HEK293 (cell line): ENCODE data around the gene DNAH8.

Experiments used
- CTCF ChIA-PET: fragments of 350-600 bp; formaldehyde crosslinking; extraction: SDS; loops from one replicate; lab custom pipeline; 2021; ENCODE audit warnings: antibody characterized with exemption; lab: Yijun Ruan, JAX
- POLR2A ChIA-PET: fragments of 300-600 bp; formaldehyde crosslinking; extraction: SDS; loops from one replicate; lab custom pipeline; 2020; ENCODE audit warnings: antibody characterized with exemption, inconsistent platforms; lab: Yijun Ruan, JAX
- H3K27ac ChIP-seq: fragments of 200-500 bp; sonication (Bioruptor generic); 2 replicates; pipeline ENCODE4 v1.5.1; 2014; ENCODE audit warnings: low read depth, low read length, control low read depth, inconsistent platforms; ENCODE audit errors: extremely low read depth
- H3K36me3 ChIP-seq, 2 experiments: fragments of 200-500 bp in 1 of 2; sonication (Bioruptor generic) in 1 of 2; 1 replicate in 1 of 2; 2 replicates in 1 of 2; pipeline ENCODE4 v1.5.1; 2014 to 2017; ENCODE audit warnings: inconsistent platforms in 2 of 2, low read length in 2 of 2; ENCODE audit not compliant: control insufficient read depth in 2 of 2, insufficient read depth in 1 of 2
- H3K4me1 ChIP-seq: fragments of 200-500 bp; sonication (Bioruptor generic); 2 replicates; pipeline ENCODE4 v1.5.1; 2014; ENCODE audit warnings: mild to moderate bottlenecking, low read length, inconsistent platforms; ENCODE audit not compliant: control insufficient read depth, insufficient read depth
- H3K4me3 ChIP-seq: 2 replicates; pipeline ENCODE4 v1.5.1; 2011; ENCODE audit warnings: low read depth, mild to moderate bottlenecking, control low read depth, low read length, moderate library complexity
- H3K9me3 ChIP-seq: fragments of 200-500 bp; sonication (Bioruptor generic); 2 replicates; pipeline ENCODE4 v1.5.1; 2014; ENCODE audit warnings: low read depth, low read length, inconsistent platforms; ENCODE audit not compliant: control insufficient read depth, insufficient read depth
- HIC1 ChIP-seq: fragments of 450-650 bp; formaldehyde crosslinking; IDR thresholded peaks from 2 replicates; pipeline ENCODE4 v1.5.1; 2016; ENCODE audit warnings: missing biosample characterization, missing genetic modification characterization
- HOXA7 ChIP-seq: sonication (generic); formaldehyde crosslinking; IDR thresholded peaks from 2 replicates; pipeline ENCODE4 v1.8.1; 2022; ENCODE audit warnings: missing genetic modification reagents, borderline replicate concordance
- HOXD13 ChIP-seq: sonication (generic); formaldehyde crosslinking; IDR thresholded peaks from 2 replicates; pipeline ENCODE4 v1.8.0; 2022; ENCODE audit warnings: missing genetic modification reagents, borderline replicate concordance
- KLF7 ChIP-seq: fragments of 450-650 bp; formaldehyde crosslinking; IDR thresholded peaks from 2 replicates; pipeline ENCODE4 v1.5.1; 2016; ENCODE audit warnings: missing biosample characterization, missing genetic modification characterization, borderline replicate concordance
- OSR2 ChIP-seq: fragments of 450-650 bp; formaldehyde crosslinking; IDR thresholded peaks from 2 replicates; pipeline ENCODE4 v1.5.1; 2016; ENCODE audit warnings: missing biosample characterization, missing genetic modification characterization
- TRIM28 ChIP-seq: IDR thresholded peaks from 2 replicates; pipeline ENCODE4 v1.6.1; 2011; ENCODE audit warnings: low read length, control low read depth, borderline replicate concordance
- TSHZ1 ChIP-seq: fragments of 450-650 bp; formaldehyde crosslinking; IDR thresholded peaks from 2 replicates; pipeline ENCODE4 v1.5.1; 2016; ENCODE audit warnings: missing biosample characterization, missing genetic modification characterization, borderline replicate concordance
- ZNF112 ChIP-seq: fragments of 450-650 bp; formaldehyde crosslinking; IDR thresholded peaks from 2 replicates; pipeline ENCODE4 v1.5.0; 2017; ENCODE audit warnings: missing biosample characterization, missing genetic modification characterization
- ZNF174 ChIP-seq: fragments of 450-650 bp; formaldehyde crosslinking; IDR thresholded peaks from 2 replicates; pipeline ENCODE4 v1.5.0; 2017; ENCODE audit warnings: missing biosample characterization, mild to moderate bottlenecking, missing genetic modification characterization
- ZNF302 ChIP-seq: fragments of 450-650 bp; formaldehyde crosslinking; IDR thresholded peaks from 2 replicates; pipeline ENCODE4 v1.5.1; 2016; ENCODE audit warnings: missing biosample characterization, missing genetic modification characterization, low read depth
- ZNF416 ChIP-seq: fragments of 450-650 bp; formaldehyde crosslinking; IDR thresholded peaks from 2 replicates; pipeline ENCODE4 v1.5.1; 2016; ENCODE audit warnings: missing biosample characterization, missing genetic modification characterization
- ZNF549 ChIP-seq: fragments of 450-650 bp; IDR thresholded peaks from 2 replicates; pipeline ENCODE4 v1.5.1; 2018; ENCODE audit warnings: missing biosample characterization, missing genetic modification characterization, mild to moderate bottlenecking, inconsistent platforms, moderate library complexity
- ZNF670 ChIP-seq: fragments of 450-650 bp; formaldehyde crosslinking; IDR thresholded peaks from 2 replicates; pipeline ENCODE4 v1.5.1; 2016; ENCODE audit warnings: missing biosample characterization, missing genetic modification characterization, low read depth
- ZNF747 ChIP-seq: fragments of 450-650 bp; formaldehyde crosslinking; IDR thresholded peaks from 2 replicates; pipeline ENCODE4 v1.5.1; 2016; ENCODE audit warnings: missing biosample characterization, missing genetic modification characterization
- TF ChIP-seq, protein P1 (sequence below): fragments of 450-650 bp; formaldehyde crosslinking; IDR thresholded peaks from 2 replicates; pipeline ENCODE4 v1.5.1; 2016; ENCODE audit warnings: missing biosample characterization, missing genetic modification characterization
- TF ChIP-seq, protein P2 (sequence below): fragments of 450-650 bp; formaldehyde crosslinking; IDR thresholded peaks from 2 replicates; pipeline ENCODE4 v1.5.1; 2016; ENCODE audit warnings: missing biosample characterization, missing genetic modification characterization
- TF ChIP-seq, protein P3 (sequence below): fragments of 450-650 bp; formaldehyde crosslinking; IDR thresholded peaks from 2 replicates; pipeline ENCODE4 v1.5.1; 2016; ENCODE audit warnings: missing biosample characterization, missing genetic modification characterization
- TF ChIP-seq, protein P4 (sequence below): fragments of 450-650 bp; formaldehyde crosslinking; conservative IDR thresholded peaks from 2 replicates; pipeline ENCODE4 v1.5.1; 2016; ENCODE audit warnings: low read depth, missing biosample characterization, missing genetic modification characterization

DNAH8 gene

GRCh38 chr6:39063526-39063925 is 348.4 kb downstream of the DNAH8 start:
- H3K4me3 ChIP-seq: no peak overlapping the region
- CTCF ChIA-PET: interaction anchor here (0.7 kb wide), 1 partner anchor 87 kb away, joined by 3 read pairs; no protein-coding TSS in a partner anchor
- H3K36me3 ChIP-seq: no peaks in the 10 kb centered on the region
- no peaks in the 10 kb centered on the region for H3K9me3 ChIP-seq
- TF ChIP-seq HOXA7 (CRISPR knock-in tag) (no peak), ZNF416 (tag by site-specific recombination) (no peak), ZNF174 (tag by site-specific recombination) (no peak), HOXD13 (CRISPR knock-in tag) (no peak), ZNF549 (no peak), ZNF112 (tag by site-specific recombination) (no peak), ZNF670 (tag by site-specific recombination) (no peak), TRIM28 (no peak), HIC1 (tag by site-specific recombination) (no peak), ZNF302 (tag by site-specific recombination) (no peak), ZNF747 (tag by site-specific recombination) (no peak), TSHZ1 (tag by site-specific recombination) (no peak)
- TF ChIP-seq, protein P1, sequence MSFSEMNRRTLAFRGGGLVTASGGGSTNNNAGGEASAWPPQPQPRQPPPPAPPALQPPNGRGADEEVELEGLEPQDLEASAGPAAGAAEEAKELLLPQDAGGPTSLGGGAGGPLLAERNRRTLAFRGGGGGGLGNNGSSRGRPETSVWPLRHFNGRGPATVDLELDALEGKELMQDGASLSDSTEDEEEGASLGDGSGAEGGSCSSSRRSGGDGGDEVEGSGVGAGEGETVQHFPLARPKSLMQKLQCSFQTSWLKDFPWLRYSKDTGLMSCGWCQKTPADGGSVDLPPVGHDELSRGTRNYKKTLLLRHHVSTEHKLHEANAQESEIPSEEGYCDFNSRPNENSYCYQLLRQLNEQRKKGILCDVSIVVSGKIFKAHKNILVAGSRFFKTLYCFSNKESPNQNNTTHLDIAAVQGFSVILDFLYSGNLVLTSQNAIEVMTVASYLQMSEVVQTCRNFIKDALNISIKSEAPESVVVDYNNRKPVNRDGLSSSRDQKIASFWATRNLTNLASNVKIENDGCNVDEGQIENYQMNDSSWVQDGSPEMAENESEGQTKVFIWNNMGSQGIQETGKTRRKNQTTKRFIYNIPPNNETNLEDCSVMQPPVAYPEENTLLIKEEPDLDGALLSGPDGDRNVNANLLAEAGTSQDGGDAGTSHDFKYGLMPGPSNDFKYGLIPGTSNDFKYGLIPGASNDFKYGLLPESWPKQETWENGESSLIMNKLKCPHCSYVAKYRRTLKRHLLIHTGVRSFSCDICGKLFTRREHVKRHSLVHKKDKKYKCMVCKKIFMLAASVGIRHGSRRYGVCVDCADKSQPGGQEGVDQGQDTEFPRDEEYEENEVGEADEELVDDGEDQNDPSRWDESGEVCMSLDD (tag by site-specific recombination): no peak
- TF ChIP-seq, protein P2, sequence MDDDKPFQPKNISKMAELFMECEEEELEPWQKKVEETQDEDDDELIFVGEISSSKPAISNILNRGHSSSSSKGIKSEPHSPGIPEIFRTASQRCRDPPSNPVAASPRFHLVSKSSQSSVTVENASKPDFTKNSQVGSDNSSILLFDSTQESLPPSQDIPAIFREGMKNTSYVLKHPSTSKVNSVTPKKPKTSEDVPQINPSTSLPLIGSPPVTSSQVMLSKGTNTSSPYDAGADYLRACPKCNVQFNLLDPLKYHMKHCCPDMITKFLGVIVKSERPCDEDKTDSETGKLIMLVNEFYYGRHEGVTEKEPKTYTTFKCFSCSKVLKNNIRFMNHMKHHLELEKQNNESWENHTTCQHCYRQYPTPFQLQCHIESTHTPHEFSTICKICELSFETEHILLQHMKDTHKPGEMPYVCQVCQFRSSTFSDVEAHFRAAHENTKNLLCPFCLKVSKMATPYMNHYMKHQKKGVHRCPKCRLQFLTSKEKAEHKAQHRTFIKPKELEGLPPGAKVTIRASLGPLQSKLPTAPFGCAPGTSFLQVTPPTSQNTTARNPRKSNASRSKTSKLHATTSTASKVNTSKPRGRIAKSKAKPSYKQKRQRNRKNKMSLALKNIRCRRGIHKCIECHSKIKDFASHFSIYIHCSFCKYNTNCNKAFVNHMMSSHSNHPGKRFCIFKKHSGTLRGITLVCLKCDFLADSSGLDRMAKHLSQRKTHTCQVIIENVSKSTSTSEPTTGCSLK (tag by site-specific recombination): no peak
- TF ChIP-seq, all 188 proteins: peak for 0
- Histone ChIP-seq H3K27ac (no peak overlapping the region; the same call in 1 of the 2 replicates), H3K4me1 (peaks cover 27% of the 10 kb centered on the region)
- POLR2A ChIA-PET: no interaction called here

GRCh38 chr6:39065561-39065960 is 350.4 kb downstream of the DNAH8 start:
- POLR2A ChIA-PET: no interaction called here
- TF ChIP-seq ZNF416 (tag by site-specific recombination) (no peak), OSR2 (tag by site-specific recombination) (no peak), KLF7 (tag by site-specific recombination) (no peak)
- TF ChIP-seq, protein P3, sequence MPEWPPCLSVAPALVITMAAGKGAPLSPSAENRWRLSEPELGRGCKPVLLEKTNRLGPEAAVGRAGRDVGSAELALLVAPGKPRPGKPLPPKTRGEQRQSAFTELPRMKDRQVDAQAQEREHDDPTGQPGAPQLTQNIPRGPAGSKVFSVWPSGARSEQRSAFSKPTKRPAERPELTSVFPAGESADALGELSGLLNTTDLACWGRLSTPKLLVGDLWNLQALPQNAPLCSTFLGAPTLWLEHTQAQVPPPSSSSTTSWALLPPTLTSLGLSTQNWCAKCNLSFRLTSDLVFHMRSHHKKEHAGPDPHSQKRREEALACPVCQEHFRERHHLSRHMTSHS (tag by site-specific recombination): no peak
- TF ChIP-seq, protein P4, sequence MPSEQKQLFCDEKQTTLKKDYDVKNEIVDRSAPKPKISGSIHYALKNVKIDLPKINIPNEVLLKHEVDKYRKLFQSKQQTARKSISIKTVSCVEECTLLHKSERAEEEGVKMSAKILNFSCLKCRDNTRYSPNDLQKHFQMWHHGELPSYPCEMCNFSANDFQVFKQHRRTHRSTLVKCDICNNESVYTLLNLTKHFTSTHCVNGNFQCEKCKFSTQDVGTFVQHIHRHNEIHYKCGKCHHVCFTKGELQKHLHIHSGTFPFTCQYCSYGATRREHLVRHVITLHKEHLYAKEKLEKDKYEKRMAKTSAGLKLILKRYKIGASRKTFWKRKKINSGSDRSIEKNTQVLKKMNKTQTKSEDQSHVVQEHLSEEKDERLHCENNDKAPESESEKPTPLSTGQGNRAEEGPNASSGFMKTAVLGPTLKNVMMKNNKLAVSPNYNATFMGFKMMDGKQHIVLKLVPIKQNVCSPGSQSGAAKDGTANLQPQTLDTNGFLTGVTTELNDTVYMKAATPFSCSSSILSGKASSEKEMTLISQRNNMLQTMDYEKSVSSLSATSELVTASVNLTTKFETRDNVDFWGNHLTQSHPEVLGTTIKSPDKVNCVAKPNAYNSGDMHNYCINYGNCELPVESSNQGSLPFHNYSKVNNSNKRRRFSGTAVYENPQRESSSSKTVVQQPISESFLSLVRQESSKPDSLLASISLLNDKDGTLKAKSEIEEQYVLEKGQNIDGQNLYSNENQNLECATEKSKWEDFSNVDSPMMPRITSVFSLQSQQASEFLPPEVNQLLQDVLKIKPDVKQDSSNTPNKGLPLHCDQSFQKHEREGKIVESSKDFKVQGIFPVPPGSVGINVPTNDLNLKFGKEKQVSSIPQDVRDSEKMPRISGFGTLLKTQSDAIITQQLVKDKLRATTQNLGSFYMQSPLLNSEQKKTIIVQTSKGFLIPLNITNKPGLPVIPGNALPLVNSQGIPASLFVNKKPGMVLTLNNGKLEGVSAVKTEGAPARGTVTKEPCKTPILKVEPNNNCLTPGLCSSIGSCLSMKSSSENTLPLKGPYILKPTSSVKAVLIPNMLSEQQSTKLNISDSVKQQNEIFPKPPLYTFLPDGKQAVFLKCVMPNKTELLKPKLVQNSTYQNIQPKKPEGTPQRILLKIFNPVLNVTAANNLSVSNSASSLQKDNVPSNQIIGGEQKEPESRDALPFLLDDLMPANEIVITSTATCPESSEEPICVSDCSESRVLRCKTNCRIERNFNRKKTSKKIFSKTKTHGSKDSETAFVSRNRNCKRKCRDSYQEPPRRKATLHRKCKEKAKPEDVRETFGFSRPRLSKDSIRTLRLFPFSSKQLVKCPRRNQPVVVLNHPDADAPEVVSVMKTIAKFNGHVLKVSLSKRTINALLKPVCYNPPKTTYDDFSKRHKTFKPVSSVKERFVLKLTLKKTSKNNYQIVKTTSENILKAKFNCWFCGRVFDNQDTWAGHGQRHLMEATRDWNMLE (tag by site-specific recombination): no peak

More at GRCh38 chr6:39065561-39065960, 350.4 kb downstream of the DNAH8 start:
- CTCF ChIA-PET: interaction anchor here (0.6 to 1.5 kb wide), 2 partner anchors 97 to 193 kb away, joined by 3 to 5 read pairs; no protein-coding TSS in a partner anchor
- Histone ChIP-seq H3K9me3 (no peaks in the 10 kb centered on the region; the same call in 1 of the 2 replicates), H3K36me3 (no peaks in the 10 kb centered on the region), H3K27ac (no peak overlapping the region), H3K4me1 (peaks cover 12% of the 10 kb centered on the region), H3K4me3 (no peak overlapping the region)
